NCI-H526 treated with DMSO at 0.1 percent for 48 hours (cell line): ENCODE results near the gene OR1S1.
"Not testable (repeated sequence)": the region's sequence is repeated elsewhere in the genome, so short reads cannot be mapped to it uniquely, and the experiment has no call there.

Experiments used
- DNase-seq: peaks from one replicate; lab custom pipeline; 2025; lab: John Stamatoyannopoulos, UW

Gene OR1S1

DNA sequence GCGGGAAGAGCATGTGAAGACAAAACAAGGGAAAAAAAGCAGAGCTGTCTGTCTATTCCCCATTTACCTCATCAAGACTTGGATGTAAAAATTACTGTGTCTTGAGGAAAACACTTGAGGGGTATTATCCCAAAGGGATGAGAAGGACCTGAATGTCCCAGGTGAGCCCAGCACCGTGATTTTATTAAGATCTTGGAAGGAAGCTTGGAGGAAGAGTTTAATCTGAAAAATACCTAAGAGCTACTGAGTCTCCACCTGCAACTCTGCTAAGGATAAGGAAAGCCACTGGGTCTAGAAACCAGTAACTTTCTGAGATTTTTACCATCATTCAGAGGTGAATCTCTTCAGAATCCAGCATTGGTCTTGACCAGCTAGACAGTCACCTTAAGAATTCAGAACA lies at the start of gene OR1S1:
OR1S1 (plus strand) TSS at position 301 of the 400 bp plus-strand sequence.
- not testable (repeated sequence) for DNase-seq

DNA sequence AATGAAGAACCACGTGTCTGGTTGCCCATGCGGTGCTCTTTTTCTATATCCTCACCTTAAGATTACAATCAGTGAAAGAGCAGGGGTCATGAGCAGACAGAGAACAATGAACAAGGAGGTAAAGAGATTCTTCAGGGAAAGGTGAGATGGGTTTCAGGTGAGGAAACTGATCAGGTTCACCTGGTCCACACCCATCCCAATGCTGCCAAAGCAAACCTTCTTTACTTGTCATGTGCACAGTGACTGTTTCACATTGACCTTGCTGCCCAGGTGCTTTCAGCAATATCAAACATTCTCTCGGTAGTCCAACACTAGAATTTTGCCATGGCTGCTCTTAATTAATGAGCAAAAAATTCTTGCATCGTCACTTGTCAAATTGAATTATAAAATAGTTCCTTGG lies 48.1 kb upstream of the OR1S1 start:
- DNase-seq = no peak

DNA sequence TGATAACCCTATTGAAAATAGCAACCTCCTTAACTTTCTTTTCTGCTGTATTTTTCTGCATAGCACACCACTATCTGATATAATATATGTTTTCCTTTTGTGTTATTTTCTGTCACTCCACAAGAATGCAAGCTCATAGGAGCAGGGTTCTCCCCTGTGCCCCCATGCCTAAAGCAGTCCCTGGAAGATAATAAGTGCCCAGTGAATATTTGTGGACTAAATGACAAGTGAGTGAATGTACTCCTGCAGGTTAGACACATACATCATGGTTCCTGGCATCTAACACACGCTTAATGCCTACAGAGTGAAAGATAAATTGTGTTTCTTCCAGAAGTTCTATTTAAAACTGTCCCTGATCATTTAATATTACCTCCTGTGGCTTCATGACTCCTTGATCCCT lies 47.5 kb upstream of the OR1S1 start:
- no peak for DNase-seq

DNA sequence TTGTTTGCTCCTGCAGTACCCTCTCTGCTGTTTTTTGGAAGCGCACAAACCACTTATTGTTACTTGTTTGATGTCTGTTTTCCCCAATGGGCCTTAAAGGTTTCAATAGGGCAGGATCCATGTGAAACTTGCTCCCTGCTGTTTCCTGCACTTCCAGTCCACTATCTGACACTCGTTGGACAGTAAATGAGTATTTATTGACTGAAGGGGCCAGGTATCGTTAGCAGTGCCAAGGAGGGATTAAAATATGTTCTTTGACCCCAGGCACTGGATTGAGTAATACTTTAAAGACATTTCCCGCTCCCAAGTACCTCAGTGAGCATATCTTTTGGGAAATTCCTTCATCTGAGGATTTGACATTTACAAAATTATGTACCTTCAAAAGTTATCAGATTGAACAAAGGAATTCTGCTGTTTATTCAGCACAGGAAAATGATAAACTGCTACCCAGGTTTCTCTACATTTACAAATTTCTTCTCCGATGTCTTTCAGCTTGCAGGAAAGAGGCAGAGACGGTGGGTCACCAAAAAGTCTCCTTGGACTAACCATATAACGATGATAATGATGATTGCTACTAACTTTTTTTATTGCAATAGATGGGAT lies 46.9 kb upstream of the OR1S1 start:
- no peak for DNase-seq

DNA sequence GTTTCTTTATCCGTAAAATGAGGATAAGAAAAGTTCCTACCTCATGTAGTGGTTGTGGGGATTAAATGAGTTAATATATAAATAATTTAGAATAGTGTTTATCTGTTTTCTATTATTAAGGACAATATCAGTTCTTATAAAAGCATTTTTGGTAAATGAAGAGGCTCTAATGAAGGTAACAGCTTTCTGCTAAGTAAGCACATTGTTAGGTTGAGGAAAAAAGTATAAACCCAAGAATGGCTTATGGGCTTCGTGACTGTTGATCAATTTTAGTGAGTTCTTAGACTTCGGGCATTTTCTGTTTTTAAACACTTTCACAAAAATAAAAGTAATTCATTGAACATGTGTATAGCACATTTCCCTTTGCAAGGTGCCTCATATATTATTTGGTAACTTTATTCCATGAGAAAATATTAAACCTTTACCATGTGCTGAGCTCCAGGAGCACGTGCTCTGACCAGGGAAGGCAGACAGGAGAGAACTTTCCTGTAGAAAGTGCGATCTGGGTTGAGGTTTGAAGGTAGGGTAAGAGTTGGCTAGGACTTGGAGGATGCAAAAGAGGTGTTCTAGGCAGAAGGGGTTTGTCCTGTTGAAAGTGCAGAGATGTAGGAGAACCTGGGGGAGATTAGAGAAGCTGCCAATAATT lies 35.0 kb upstream of the OR1S1 start:
- no peak for DNase-seq

DNA sequence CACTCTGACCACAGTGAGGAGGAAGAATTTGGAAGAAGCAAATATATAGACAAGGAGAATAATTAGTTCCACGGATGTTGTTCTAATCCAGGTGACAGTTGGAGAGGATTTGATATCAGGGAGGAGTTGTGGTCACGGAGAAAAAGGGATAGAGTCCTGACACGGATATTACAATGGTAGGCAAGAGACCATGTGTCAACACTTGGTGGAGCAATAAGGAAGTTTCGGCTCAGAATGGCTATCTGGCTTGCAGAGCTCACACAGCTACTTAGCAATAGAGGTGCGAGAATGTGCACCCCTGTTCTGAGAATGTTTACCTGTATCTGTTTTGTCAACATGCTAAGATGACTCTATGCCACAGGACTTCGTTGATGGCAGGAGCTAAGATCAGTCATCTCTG lies 34.1 kb upstream of the OR1S1 start:
- DNase-seq = no peak

DNA sequence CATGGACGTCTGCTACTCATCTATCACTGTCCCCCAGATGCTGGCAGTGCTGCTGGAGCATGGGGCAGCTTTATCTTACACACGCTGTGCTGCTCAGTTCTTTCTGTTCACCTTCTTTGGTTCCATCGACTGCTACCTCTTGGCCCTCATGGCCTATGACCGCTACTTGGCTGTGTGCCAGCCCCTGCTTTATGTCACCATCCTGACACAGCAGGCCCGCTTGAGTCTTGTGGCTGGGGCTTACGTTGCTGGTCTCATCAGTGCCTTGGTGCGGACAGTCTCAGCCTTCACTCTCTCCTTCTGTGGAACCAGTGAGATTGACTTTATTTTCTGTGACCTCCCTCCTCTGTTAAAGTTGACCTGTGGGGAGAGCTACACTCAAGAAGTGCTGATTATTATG lies 32.9 kb upstream of the OR1S1 start:
- DNase-seq = no peak

DNA sequence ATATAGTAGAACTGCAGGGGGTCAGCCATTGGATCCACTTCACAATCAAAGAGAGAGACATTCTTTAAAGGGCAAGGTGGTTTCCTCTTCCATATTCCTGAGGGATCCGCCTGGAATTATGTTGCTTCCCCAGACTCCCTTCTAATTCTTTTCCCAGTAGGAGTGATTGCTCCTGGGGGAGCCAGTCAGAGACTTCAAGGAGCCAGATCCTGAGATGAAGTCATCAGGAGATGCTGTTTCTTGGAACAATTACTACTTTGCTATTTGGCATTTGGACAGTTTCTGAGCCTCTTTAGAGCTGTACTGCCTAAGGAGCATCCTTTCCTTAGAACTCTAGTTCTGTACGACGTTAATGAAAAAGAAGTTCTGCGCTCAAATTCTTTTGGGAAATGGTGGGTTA lies 25.6 kb upstream of the OR1S1 start:
- no peak for DNase-seq

DNA sequence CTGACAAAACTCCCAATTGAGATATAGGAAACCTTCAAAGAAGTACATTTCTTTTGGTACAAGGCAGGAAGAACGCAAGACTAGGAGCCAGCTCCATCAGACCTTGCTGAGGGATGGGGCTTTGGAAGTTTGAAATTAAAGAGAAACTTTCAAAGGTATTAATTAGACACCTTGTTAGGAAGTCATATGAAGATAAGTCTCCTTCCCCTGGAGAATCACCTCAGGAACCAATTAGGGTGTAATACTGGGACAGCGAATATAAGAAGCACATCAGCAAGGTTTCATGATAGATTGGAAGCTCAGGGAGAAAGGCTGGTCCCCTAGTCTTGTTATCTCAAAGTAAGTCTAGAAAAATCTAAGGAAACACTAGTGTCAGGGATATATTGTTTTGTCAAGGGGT lies 23.8 kb upstream of the OR1S1 start, which contains the start of gene OR9Q2:
OR9Q2 (plus strand) TSS at position 301 of the 400 bp plus-strand sequence. CDS start 1,421 bp downstream, outside the sequence.
- DNase-seq = no peak

DNA sequence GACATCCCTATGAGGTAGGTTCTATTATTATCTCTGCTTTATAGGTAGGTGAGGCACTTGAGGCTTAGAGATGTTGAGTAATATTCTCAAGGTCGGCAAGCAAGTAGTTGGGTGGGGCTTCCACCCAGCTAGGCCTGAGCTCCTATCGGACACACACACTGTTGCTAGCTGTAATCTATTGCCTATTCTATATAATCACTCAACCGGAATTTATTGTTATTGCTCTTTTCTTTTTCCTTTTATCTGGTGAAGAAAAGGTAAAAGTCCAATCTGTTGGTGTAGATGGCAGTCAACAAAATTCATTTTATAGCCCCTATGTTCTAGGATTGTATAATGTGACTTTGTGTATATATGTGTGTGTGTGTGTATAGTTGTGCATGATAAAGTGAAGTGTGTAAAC lies 20.3 kb upstream of the OR1S1 start:
- no peak for DNase-seq

DNA sequence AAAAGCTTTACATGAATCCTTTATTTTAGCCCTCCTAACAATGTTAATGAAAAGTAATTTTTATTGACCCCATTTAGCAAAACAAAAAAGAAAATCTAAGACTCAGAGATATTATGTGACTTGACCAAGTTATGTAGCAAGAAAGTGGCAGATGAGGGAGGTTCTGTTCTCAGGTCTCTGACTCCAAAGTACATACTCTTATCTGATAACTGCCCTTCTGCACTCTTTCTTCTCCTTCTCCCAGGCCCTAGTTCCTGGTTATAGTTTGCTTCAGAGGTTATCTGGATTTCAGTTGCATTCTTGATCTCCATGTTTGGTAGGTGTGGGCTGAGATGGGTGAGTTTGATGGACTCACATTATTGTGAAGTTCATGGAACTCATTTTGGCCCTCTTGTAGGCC lies 19.1 kb upstream of the OR1S1 start:
- DNase-seq = no peak

DNA sequence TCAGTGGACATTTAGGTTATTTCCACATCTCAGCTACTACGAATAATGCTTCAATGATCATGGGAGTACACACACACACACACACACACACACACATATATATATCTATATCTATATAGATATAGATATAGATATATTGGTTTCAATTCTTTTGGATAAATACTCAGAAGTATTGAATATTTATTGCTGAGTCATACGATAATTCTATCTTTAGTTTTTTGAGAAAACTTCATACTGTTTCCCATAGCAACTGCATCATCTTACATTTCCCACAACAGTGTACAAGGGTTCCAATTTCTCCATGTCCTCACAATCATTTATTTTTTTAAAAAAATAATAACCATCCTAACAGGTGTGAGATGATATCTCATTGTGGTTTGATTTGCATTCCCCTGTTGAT lies 16.6 kb upstream of the OR1S1 start:
- DNase-seq = no peak

DNA sequence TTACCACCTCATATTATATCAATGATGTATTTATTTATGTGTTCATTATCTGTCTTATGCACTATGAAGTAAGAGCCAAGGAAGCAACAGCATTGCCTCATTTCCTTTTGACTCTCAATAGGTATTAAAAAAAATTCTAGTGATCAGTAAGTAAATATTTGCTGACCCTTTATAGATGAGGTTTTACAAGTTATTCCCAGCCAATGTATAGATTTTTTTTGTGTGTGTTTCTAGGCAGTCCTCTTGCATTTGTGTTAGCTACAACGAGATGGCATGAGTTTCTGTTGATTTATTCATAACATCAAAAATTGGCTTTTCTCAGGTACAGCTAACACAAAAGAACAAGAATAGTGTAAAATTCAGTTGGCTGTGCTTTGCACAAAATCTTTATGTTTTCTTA lies 13.2 kb upstream of the OR1S1 start:
- DNase-seq = no peak

DNA sequence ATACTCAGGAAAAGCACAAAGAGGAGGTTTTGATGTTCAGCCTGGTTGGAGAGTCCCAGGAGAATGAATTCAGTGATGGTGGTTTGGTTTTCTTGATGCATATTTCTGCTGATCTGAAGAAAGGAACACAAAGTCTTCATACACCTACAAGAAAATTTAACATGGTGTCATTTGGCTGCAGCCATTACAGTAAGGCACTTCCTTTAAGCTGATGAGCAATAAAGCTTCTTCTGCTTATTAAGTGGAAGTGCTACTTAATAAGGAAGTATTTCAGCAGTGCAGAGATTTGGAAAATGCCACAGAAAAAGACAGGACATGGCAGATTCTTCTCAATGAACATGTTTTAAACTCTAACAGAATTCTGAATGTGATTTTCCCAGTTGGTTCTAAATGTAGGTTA lies 8.5 kb upstream of the OR1S1 start, which contains the start of gene OR1S2:
OR1S2 (minus strand) TSS at position 101 of the 400 bp plus-strand sequence; CDS start at position 101, 0 bp downstream.
- DNase-seq = no peak

DNA sequence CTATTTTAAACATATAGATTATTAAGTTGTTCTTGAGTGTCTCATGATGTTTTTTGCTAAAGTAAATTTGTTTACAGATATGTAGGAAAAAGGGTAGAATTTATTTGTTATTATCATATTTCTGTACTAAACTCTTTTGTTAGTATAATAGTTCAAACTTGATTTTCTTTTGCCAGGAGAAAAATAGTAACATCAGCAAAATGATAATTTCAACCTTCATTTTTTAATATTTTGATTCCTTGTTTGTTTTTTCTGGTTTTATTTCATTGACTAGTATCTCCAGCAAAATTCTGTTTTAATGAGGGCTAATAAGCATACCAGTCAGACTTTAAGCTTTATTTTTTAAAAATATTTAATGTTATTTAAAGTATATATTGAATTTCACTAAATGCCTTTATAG lies 4.0 kb downstream of the OR1S1 start:
- DNase-seq = no peak

DNA sequence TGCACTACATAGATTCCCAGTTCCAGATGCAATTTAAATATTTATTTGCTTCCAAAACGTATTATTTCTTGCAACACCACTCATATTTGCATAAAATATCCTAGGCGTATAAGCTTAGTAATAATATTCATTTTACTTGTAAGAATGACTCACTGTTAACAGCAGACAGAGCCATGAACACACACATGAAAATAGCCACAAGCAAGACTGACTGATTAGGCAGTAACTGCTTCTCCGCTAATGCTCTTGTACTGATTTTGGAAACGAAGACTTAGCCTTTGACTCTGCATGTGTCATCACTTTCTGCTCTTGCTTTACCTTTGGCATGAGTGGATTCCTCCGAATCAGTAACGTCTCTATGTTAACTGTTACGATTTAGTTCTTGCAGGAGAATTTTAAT lies 10.2 kb downstream of the OR1S1 start:
- DNase-seq = peak; percentile 89

DNA sequence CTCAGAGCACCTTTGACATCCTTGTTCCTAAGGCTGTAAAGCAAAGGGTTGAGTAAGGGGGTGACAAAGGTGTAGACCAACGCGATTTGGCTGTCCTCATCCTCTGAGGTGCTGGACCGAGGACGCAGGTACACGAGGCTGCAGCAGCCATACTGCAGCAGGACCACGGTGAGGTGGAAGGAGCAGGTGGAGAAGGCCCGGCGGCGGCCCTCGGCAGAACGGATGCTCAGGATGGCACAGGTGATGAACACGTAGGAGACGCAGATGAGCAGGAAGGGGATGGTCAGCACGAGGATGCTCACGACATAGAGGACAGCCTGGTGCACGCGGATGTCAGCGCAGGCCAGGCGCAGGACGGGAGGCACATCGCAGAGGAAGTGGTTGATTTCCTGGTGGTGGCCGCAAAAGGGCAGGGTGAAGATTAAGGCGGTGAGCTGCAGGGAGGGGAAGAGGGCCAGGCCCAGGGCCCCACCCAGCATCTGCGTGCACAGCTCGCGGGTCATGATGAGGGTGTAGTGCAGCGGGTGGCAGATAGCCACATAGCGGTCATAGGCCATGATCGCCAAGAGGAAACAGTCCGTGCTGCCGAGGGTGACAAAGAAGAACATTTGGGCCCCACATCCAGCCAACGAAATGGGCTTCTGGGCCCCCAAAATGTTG lies 15.6 kb downstream of the OR1S1 start:
- no peak for DNase-seq

DNA sequence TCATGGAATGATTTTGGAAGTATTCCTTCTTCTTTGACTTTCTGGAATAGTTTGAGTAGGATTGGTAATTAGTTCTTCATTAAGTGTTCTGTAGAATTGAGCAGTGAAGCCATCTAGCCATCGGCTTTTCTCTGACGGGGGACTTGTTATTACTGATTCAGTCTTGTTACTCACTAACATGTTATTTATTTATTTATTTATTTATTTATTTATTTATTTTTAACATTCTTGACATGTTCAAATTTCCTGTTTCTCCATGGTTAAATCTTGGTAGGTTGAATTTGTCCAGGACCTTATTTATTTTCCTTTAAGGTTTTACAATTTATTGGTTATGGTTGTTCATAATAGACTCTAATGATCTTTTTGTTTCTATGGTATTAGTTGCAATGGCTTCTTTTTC lies 31.4 kb downstream of the OR1S1 start:
- no peak for DNase-seq

DNA sequence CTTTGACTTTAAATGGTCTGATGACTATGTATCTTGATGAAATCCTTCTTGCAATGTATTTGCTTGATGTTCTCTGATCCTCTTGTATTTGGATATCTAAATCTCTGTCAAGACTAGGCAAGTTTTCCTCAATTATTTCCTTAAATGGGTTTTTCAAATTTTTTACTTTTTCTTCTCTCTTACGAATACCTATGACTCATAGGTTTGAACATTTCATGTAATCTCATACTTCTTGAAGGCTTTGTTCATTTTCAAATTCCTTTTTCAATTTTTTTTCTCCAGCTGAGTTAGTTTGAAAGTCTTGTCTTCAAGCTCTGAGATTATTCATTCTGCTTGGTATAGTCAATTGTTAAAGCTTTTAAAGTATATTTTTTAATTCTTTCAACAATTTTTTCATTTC lies 42.4 kb downstream of the OR1S1 start:
- no peak for DNase-seq

DNA sequence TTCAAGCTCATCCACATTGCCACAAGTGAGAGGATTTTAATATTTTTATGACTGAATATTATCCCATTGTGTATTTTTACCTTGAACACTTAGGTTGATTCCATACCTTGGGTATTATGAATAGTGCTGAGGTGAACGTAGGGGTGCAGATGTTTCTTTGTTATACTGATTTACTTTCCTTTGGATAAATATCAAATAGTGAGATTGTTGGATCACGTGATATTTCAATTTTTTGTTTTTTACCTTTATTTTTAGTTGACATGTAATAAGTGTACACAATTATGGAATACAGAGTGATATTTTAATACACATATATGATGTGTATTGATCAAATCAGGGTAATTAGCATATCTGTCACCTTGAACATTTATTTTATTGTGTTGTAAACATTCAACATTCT lies 47.5 kb downstream of the OR1S1 start:
- no peak for DNase-seq
